ENCODE results near the gene TAC3.

DNA sequence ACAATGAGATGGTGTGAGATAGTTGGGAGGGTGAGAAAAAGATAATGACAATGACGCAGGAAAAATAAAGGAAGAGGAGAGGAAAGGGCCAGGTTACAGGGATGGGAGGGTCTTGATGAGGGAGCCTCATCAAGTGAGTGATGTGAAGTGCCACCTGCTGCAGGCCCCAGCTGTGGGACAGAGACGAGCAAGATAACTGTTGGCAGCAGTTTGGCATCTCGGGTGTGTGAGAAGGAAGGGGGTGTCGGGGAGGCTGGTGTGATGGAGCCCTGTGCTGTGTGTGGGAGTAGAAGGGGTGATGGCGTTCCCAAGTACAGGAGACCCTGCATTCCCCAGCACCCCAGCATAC is 11.4 kb upstream of the TAC3 start:
- TF ChIP-seq, protein P1, sequence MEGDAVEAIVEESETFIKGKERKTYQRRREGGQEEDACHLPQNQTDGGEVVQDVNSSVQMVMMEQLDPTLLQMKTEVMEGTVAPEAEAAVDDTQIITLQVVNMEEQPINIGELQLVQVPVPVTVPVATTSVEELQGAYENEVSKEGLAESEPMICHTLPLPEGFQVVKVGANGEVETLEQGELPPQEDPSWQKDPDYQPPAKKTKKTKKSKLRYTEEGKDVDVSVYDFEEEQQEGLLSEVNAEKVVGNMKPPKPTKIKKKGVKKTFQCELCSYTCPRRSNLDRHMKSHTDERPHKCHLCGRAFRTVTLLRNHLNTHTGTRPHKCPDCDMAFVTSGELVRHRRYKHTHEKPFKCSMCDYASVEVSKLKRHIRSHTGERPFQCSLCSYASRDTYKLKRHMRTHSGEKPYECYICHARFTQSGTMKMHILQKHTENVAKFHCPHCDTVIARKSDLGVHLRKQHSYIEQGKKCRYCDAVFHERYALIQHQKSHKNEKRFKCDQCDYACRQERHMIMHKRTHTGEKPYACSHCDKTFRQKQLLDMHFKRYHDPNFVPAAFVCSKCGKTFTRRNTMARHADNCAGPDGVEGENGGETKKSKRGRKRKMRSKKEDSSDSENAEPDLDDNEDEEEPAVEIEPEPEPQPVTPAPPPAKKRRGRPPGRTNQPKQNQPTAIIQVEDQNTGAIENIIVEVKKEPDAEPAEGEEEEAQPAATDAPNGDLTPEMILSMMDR (IDR thresholded peaks at IDR 0.05): no peak
- TF ChIP-seq POLR2A (IDR thresholded peaks at IDR 0.05): no peak
